HG03097 (cell line): ENCODE data around the gene NRP2.

ENCODE experiments used
- ATAC-seq: cut with Tn5 transposase; IDR thresholded peaks from one replicate; pipeline ENCODE4 v1.9.1; 2021; ENCODE audit not compliant: unreplicated experiment, low FRiP score

NRP2 gene

GRCh38 chr2:205685314-205686055 lies 3.2 kb downstream of the NRP2 start:
- ATAC-seq = no peak

- no peak for ATAC-seq
Measured at GRCh38 chr2:205686056-205686782, 3.9 kb downstream of the NRP2 start.

- no peak for ATAC-seq
Measured at GRCh38 chr2:205686783-205687640, 4.7 kb downstream of the NRP2 start.

- no peak for ATAC-seq
Measured at GRCh38 chr2:205687641-205687956, 5.3 kb downstream of the NRP2 start.

- ATAC-seq = no peak
Measured at GRCh38 chr2:205688417-205689200, 6.3 kb downstream of the NRP2 start.

- no peak for ATAC-seq
Measured at GRCh38 chr2:205689820-205690219, 7.5 kb downstream of the NRP2 start.

GRCh38 chr2:205692104-205692503 lies 9.8 kb downstream of the NRP2 start:
- no peak for ATAC-seq

- no peak for ATAC-seq
Measured at GRCh38 chr2:205694256-205694655, 12.0 kb downstream of the NRP2 start.

GRCh38 chr2:205695460-205695991 lies 13.2 kb downstream of the NRP2 start:
- ATAC-seq = no peak

- ATAC-seq = no peak
Measured at GRCh38 chr2:205696331-205696926, 14.1 kb downstream of the NRP2 start.

GRCh38 chr2:205696927-205697441 lies 14.7 kb downstream of the NRP2 start:
- no peak for ATAC-seq

- no peak for ATAC-seq
Measured at GRCh38 chr2:205698286-205699268, 16.3 kb downstream of the NRP2 start.

- ATAC-seq = no peak
Measured at GRCh38 chr2:205699515-205700289, 17.4 kb downstream of the NRP2 start.

GRCh38 chr2:205700331-205701132 lies 18.2 kb downstream of the NRP2 start:
- ATAC-seq = peak; percentile 51

GRCh38 chr2:205701509-205701908 lies 19.2 kb downstream of the NRP2 start:
- no peak for ATAC-seq

GRCh38 chr2:205702576-205702975 lies 20.3 kb downstream of the NRP2 start:
- no peak for ATAC-seq
